HUES6 (cell line): ENCODE results near the gene TMEM181.
A peak's percentile ranks its signal among the peaks of the same experiment; 100 is the strongest.

Source experiments
- H3K27ac ChIP-seq: 2 replicates; pipeline ENCODE4 v1.7.0; 2013; ENCODE audit warnings: low read depth, mild to moderate bottlenecking, low read length, inconsistent platforms
- H3K27me3 ChIP-seq: 2 replicates; pipeline ENCODE4 v1.6.1; 2013; ENCODE audit warnings: low read length; ENCODE audit not compliant: control insufficient read depth, insufficient read depth
- H3K36me3 ChIP-seq: 2 replicates; pipeline ENCODE4 v1.6.1; 2013; ENCODE audit warnings: low read length; ENCODE audit not compliant: control insufficient read depth, insufficient read depth
- H3K4me1 ChIP-seq: 2 replicates; pipeline ENCODE4 v1.6.1; 2013; ENCODE audit warnings: low read length; ENCODE audit not compliant: control insufficient read depth, insufficient read depth
- H3K4me3 ChIP-seq: 2 replicates; pipeline ENCODE4 v1.5.1; 2013; ENCODE audit warnings: low read depth, low read length
- H3K9ac ChIP-seq: one replicate; pipeline ENCODE4 v1.6.1; 2013; ENCODE audit warnings: mild to moderate bottlenecking, low read length
- H3K9me3 ChIP-seq: 2 replicates; pipeline ENCODE4 v1.6.1; 2013; ENCODE audit warnings: low read depth, low read length; ENCODE audit not compliant: control insufficient read depth, insufficient read depth

The TMEM181 gene

DNA sequence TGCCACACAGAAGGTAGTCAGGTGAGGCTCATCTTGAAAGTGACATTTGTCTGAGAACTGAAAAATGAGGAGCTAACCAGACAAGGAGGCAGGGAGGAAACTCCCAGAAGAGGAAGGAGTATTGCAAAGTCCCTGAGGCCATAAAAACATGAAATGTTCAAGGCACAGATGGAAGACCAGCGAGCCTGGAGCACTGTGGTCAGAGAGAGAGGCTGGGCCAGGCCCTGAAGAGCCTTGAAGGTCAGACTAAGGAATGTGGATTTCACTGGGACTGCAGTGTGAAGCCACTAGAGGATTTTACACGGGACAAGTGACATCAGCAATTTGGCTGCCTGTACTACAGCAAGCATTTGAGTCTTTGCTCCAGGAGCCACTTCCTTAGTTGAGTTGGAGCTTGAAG, 21.1 kb upstream of the TMEM181 start:
- Histone ChIP-seq H3K27me3 (peaks cover 5% of the 10 kb centered on the region; the same call in 1 of the 2 replicates), H3K9me3 (no peaks in the 10 kb centered on the region), H3K9ac (no peak overlapping the region), H3K27ac (no peak overlapping the region), H3K4me3 (no peak overlapping the region), H3K4me1 (peaks cover 5% of the 10 kb centered on the region), H3K36me3 (no peaks in the 10 kb centered on the region)

DNA sequence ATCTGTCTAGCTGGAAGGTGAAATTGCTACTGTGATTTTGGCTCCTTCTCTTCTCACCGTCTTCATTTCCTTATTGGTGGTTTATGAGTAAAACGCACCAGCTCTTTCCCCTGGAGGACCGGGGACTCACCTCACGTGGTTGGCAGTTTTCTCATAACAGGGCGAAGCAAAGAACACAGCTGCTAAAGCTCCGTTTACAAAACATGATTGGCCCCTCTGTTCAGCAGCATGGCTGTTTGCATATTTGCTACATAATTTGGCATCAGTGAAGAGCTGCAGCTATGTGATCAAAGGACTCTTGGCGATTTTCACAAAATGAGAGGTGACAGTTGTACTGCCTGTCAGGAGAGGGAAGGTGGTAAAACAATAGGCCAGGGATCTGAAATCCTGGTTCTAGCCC, 20.5 kb upstream of the TMEM181 start:
- Histone ChIP-seq H3K9me3 (no peaks in the 10 kb centered on the region), H3K4me3 (no peak overlapping the region), H3K4me1 (peaks cover 5% of the 10 kb centered on the region), H3K27ac (no peak overlapping the region), H3K36me3 (no peaks in the 10 kb centered on the region), H3K27me3 (peaks cover 5% of the 10 kb centered on the region; the same call in 1 of the 2 replicates), H3K9ac (no peak overlapping the region)

DNA sequence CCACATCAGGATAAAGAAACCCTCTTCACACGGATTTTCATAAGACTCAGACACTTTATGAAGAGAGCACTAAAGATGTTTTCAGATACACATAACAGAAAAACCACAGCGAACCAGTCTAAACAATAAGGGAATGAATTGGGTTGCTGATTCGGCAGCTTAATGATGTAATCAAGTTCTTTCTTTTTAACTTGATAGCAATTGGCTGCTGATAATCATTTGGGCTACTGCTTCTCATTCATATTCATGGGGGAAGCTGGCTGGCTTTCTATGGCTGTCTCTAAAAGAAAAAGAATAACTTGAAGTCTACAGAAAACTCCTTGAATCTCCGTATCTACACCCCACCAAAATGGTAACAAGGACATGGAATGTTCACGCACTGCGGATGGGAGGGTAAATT, 20.0 kb upstream of the TMEM181 start:
- Histone ChIP-seq H3K36me3 (no peaks in the 10 kb centered on the region), H3K27me3 (peaks cover 5% of the 10 kb centered on the region; the same call in 1 of the 2 replicates), H3K4me1 (peaks cover 5% of the 10 kb centered on the region), H3K4me3 (no peak overlapping the region), H3K9ac (no peak overlapping the region), H3K27ac (no peak overlapping the region), H3K9me3 (no peaks in the 10 kb centered on the region)

DNA sequence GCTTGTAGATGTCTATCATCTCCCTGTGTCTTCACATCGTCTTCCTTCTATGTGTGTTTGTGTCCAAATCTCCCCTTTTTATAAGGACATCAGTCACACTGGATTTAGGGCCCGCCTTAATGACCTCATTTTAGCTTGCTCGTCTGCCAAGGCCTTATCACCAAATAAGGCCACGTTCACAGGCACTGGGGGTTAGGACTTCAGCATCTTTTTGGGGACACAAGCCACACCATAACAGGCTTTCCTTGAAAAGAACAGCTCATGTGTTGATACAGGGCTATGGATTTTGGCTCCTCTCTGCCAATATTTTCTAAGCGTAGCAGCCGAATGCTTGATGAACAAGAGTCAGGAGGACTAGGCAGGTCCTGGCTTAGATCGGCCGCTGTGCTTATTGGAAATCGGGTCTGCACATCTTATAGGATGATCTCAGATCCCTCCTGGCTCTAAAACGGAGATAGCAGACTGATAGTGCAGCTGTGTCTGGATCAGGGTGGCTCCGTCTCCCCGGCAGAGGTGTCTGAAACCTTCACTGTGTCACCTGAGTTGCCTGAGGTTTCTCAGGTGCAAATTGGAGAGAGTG, 16.2 kb upstream of the TMEM181 start:
- H3K27ac ChIP-seq = no peak overlapping the region
- no peak overlapping the region for H3K9ac ChIP-seq
- no peaks in the 10 kb centered on the region for H3K9me3 ChIP-seq
- no peaks in the 10 kb centered on the region for H3K36me3 ChIP-seq
- no peak overlapping the region for H3K4me3 ChIP-seq
- H3K4me1 ChIP-seq = peaks cover 9% of the 10 kb centered on the region
- no peaks in the 10 kb centered on the region for H3K27me3 ChIP-seq

DNA sequence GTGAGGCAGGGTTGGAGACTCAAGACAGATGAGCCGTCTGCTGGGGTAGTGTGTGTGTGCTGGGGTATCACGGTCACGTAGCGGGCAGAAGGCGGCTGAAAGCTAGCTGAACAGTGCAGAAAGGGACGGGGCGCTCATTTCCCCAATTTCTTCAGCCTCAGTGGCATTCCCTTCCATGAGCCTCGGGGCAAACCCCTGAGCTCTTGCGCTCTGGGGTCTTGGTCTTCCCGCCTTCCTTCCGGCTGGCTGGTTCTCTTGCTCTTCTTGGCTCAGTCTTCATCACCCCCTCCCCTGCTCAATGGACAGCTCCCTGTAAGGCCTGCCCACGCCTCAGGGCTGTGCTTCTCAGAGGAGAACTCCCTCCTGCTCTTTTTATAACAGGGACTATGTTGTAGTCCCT, 15.5 kb upstream of the TMEM181 start:
- no peaks in the 10 kb centered on the region for H3K27me3 ChIP-seq
- peaks cover 12% of the 10 kb centered on the region for H3K4me1 ChIP-seq
- no peak overlapping the region for H3K4me3 ChIP-seq
- H3K9ac ChIP-seq = no peak overlapping the region
- H3K9me3 ChIP-seq = no peaks in the 10 kb centered on the region
- no peaks in the 10 kb centered on the region for H3K36me3 ChIP-seq
- H3K27ac ChIP-seq = no peak overlapping the region

DNA sequence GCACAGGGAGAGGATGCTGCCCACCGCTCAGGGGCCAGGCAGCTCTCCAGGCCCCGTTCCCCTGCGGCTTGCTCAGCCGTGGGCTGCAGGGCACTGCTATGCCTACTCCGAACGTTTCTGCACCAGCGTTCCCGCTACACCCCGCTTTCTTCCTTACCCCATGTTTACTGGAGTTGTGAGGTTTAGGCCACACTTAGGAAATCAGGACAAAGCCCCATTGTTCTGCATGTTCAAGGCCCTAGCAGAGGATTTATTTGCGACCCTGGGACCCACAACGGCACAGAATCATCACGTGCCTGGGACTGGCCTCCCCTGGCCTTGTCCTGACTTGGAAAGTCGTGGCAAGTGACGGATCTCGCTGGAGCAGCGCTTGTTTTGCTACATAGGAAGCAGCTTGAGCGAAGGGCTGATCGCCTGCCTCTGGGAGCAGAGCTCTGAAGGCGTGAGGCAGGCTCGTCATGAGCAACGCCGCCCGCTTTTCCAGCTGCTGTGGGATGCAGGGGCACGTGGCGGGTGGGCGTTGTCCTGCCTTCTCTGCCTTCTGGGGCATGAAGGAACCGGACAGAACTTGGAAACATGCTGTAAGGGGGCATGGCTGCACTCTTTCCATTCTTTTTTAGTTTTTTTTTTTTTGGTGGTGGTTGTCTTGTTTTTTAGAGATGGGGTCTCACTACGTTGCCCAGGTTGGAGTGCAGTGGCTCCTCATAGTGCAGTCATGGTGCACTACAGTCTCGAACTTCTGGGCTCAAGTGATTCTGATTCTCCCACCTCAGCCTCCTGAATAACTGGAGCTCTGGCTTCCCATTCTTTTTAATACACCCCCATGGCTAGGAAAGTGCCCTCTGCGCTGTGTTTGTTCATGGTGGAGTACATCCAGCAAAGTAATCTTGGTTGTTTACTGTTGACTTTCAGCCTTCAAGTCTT, 14.6 kb upstream of the TMEM181 start:
- Histone ChIP-seq H3K27me3 (no peaks in the 10 kb centered on the region), H3K4me1 (peaks cover 12% of the 10 kb centered on the region), H3K4me3 (no peak overlapping the region), H3K9me3 (no peaks in the 10 kb centered on the region), H3K9ac (no peak overlapping the region), H3K27ac (no peak overlapping the region), H3K36me3 (no peaks in the 10 kb centered on the region)

DNA sequence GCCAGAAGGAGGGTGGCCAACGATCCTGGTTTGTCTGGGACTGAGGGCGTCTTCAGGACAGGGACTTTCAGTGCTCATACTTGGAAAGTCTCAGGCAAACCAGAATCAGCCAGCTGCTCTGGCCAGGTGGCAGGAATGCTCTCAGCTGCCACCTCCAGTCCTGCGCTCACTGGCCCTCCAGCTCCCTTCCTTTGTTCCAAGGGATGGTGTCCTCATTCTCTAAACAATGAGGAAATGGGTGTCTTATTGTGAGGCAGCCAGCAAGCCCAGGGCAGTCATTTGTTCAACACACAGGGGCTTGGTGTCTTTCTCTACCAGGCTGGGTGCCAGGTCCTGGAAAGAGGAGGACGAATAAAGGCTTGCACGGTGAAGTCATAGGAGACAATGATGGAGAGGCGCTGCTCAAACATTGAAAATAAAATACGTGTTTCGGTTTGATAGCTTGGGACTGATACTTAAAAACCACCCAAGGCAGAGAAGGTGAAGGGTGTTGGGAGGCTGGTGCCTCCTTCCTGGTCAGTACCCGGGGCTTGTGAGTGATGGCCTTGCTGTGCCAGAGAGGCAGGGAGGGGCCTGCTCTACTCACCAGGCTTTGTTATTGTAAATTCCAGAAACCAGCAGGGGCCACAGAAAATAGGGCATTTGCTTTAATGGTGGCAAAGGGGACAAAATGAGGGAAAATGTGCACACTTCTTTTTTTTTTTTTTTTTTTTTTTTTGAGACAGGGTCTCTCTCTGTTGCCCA, 11.3 kb upstream of the TMEM181 start:
- H3K4me1 ChIP-seq = peaks cover 15% of the 10 kb centered on the region

DNA sequence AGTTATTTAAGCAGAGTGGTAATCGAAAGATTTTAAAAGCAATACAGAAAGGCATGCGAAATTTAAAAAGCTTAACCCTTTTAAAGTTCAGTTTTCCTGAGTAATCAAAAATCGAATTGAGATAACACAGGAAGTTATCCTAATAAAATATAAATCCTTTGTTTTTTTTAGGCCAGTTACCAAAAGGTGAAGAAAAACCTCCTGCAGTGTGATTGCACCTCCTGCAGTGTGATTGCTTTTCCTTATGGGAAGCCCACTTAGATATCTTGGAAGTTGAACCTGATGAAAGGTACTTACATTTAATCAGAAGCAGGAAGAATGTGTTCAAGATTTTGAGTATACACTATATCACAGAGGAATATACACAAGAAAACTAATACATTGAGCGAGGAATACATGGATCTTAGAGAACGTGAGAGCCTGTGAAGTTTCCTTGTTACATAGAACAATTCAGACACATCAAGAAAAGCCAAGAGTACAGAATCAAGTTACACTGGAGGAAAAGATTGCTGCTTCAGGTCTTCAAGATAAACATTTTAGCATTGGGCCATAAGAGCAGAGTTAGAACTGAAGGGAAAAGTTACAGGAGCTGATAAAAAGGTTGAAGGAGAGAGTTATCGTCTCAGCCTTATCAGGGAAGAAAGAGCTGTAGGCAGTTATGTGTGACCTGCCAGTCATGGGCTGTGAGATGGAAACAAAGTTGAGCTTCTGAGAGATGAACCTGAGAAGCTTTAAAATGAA, 7.7 kb upstream of the TMEM181 start:
- peak overlapping the region; percentile 10; the same call in 1 of the 2 replicates for H3K27ac ChIP-seq
- no peaks in the 10 kb centered on the region for H3K9me3 ChIP-seq
- no peaks in the 10 kb centered on the region for H3K27me3 ChIP-seq
- no peak overlapping the region for H3K4me3 ChIP-seq
- H3K9ac ChIP-seq = no peak overlapping the region
- peaks cover 15% of the 10 kb centered on the region for H3K4me1 ChIP-seq
- H3K36me3 ChIP-seq = no peaks in the 10 kb centered on the region

More for the DNA sequence above, 11.3 kb upstream of the TMEM181 start:
- no peak overlapping the region for H3K9ac ChIP-seq
- no peaks in the 10 kb centered on the region for H3K9me3 ChIP-seq
- no peaks in the 10 kb centered on the region for H3K27me3 ChIP-seq
- H3K36me3 ChIP-seq = no peaks in the 10 kb centered on the region
- H3K27ac ChIP-seq = no peak overlapping the region
- H3K4me3 ChIP-seq = no peak overlapping the region

DNA sequence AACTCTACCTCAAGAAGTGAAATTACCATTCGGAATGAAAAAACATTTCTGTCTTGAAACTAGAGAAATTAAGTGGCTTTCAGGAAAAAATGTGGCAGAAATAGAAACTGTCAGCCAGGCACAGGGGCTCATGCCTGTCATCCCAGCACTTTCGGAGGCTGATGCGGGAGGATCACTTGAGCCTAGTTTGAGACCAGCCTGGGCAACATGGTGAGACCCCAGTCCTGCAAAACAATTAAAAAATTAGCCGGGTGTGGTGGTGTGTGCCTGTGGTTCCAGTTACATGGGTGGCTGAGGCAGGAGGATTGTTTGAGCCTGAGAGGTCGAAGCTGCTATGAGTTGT, 7.1 kb upstream of the TMEM181 start:
- Histone ChIP-seq H3K9me3 (no peaks in the 10 kb centered on the region), H3K4me1 (peaks cover 15% of the 10 kb centered on the region), H3K27me3 (no peaks in the 10 kb centered on the region), H3K4me3 (no peak overlapping the region), H3K36me3 (no peaks in the 10 kb centered on the region), H3K27ac (no peak overlapping the region), H3K9ac (no peak overlapping the region)

DNA sequence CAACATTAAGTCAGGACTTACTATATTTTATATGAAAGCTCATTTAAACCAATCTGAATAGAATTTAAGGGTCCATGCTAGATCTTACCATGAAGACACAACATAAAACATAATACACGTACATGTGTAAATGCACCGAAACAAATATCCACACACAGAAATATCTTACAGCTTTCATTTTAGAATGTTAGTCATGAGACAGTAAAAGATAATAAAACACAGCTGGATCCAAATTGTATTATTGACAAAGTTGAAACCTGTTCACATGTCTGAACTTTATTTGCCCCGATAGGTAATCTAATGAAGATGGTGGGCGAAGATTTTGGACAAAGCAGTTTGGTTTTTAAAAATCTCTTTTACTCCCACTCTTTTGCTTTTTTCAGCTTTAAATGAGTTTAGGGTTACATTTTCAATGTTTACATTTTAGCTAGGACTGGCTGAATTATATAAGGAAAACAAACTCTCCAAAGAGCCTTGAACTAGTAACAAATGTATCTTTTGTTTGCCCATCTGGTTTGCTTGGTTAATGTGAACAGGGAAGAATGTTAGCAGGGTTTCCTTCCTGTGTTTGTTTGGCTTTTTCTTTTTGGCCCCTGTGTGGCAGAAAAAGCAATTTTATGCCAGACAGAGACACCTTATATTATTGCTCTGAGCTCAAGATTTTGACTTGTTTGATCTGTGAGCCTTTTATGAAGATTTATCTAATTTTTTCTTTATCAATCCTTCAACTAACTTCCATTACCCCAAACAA, 5.1 kb upstream of the TMEM181 start:
- Histone ChIP-seq H3K9ac (no peak overlapping the region), H3K27me3 (no peaks in the 10 kb centered on the region), H3K36me3 (no peaks in the 10 kb centered on the region), H3K27ac (no peak overlapping the region), H3K9me3 (no peaks in the 10 kb centered on the region), H3K4me3 (no peak overlapping the region), H3K4me1 (peaks cover 8% of the 10 kb centered on the region; the same call in 1 of the 2 replicates)
